ENCODE results near the gene GRK6. TPM values are rescaled to one million over a fixed set of nuclear protein-coding genes. Genes with fewer than 3 reads are reported as not detected.

The GRK6 gene
- total and polyA plus RNA-seq, 2 of the 4 experiments (the other 2 are of a cell fraction): 25.3 to 30.1 TPM

DNA sequence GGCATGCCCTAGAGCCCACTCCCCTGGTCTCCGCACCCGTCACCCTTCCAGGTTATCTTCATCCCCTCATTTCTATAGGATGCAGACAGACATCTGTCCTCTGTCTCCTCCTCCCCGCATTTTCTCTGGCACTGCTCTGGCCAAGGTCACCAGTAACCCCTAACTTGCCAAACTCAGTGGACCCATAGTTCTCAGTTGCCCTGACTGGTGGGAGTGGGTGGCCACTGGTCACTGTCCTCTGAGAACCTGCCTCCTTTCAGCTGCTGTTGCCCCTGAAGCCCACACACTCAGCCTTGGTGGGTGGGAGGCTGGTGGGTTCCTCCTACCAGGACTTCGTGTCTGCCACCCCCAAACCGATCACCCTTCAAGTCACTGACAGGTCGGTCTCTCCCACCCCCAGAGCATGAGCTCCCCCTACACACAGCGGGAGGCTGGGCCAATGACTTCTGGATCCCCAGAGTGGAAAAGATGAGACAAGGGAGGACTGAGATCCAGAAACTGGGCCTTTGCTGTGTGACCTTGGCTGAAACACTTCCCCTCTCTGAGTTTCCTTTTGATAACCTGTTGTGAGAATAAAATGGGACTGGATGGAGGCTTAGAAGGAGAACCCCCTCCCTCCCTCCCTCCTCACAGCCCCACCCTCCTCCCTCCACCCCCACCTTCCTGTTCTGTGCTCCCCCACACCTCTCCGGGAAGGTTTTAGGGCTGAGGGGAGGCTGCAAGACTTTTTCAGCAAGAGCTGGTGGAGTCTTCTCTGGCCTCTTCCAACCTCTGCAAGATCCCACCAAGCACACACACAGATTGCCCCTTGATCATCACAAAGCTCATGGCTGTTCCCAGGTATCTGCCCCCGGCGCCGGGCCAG lies 49.3 kb downstream of the GRK6 start:
- no peak overlapping the region for H4K91ac ChIP-seq (ENCODE audit: insufficient read depth, low read depth, low read length)
- no TSS peak for BruUV-seq (replicated peaks)
- ChIA-PET POLR2A (ENCODE audit: unreplicated experiment) (interaction anchor here (0.5 to 0.9 kb wide), 2 partner anchors 13 to 124 kb away, joined by 3 to 7 read pairs; partner anchors contain the start of gene LMAN2), CTCF (interaction anchor here (0.9 kb wide), 1 partner anchor 121 kb away, joined by 10 read pairs; no protein-coding TSS in a partner anchor)
- H3K4me3 ChIP-seq (ENCODE audit: insufficient read depth, low read depth, low read length): no peak overlapping the region
- H2BK15ac ChIP-seq (ENCODE audit: low read depth, low read length): no peak overlapping the region
- peak overlapping the region; percentile 8 for H2AK5ac ChIP-seq (ENCODE audit: low read depth, low read length)
- H3K36me3 ChIP-seq (ENCODE audit: control insufficient read depth, insufficient read depth, low read length): peaks cover 20% of the 10 kb centered on the region
- no peak overlapping the region for H3K27ac ChIP-seq (ENCODE audit: insufficient read depth, low read length)
- H3K4me1 ChIP-seq (ENCODE audit: control insufficient read depth, insufficient read depth, low read length): peaks cover 29% of the 10 kb centered on the region
- no peak for DNase-seq
- peak overlapping the region; percentile 64 for H2AFZ ChIP-seq (replicated peaks; ENCODE audit: low read length, poor library complexity)
- H2AK9ac ChIP-seq (replicated peaks; ENCODE audit: low read depth, low read length, poor library complexity): peak overlapping the region; percentile 82
- no peak overlapping the region for H2BK5ac ChIP-seq (ENCODE audit: low read depth, low read length, poor library complexity, severe bottlenecking)
- no peak overlapping the region for H3K4me2 ChIP-seq (ENCODE audit: low read depth, low read length)
- no peak for ATAC-seq (ENCODE audit: low read depth)
- H3K56ac ChIP-seq (ENCODE audit: extremely low read depth, insufficient read depth, low read length): no peak overlapping the region
- no peak overlapping the region for H3K18ac ChIP-seq (ENCODE audit: low read depth, low read length)
- no peak overlapping the region for H3K9ac ChIP-seq (ENCODE audit: low read depth, low read length)
- H3K4ac ChIP-seq (ENCODE audit: low read depth, low read length): 0 out of 2 replicates have a peak overlapping the region, but pooled peaks have one; percentile 4
- dilution Hi-C loops (cut with HindIII; ENCODE audit: low sequenced_read_pairs, unreplicated experiment): no loop called here
- H2BK120ac ChIP-seq (ENCODE audit: low read depth, low read length): no peak overlapping the region
- intact Hi-C loops (cut with micrococcal nuclease): no loop called here
- H3K27me3 ChIP-seq (ENCODE audit: control insufficient read depth, insufficient read depth, low read length): no peaks in the 10 kb centered on the region
- no peaks in the 10 kb centered on the region for H3K9me3 ChIP-seq (ENCODE audit: control insufficient read depth, insufficient read depth, low read length)
- WGBS, 2 experiments (ENCODE audit: extremely low coverage in 2 of 2, insufficient read length in 1 of 2): no CpG with 5 or more reads among the region's 11 CpGs
- peaks cover 0 to 23% of the 10 kb centered on the region in 2 experiments; a peak in 2 of 4 replicates for H3K79me1 ChIP-seq (ENCODE audit: low read depth in 1 of 2, low read length in 2 of 2)
- H3K9me1 ChIP-seq (ENCODE audit: insufficient read depth, low read length): peaks cover 17% of the 10 kb centered on the region
- H3K14ac ChIP-seq (replicated peaks; ENCODE audit: low read depth, low read length): no peak overlapping the region
- no peak overlapping the region for H4K8ac ChIP-seq (ENCODE audit: low read depth in 2 of 2, low read length in 2 of 2)
- TF ChIP-seq CHD1 (IDR thresholded peaks at IDR 0.05; ENCODE audit: low read depth, low read length): no peak
- TF ChIP-seq POLR2A (IDR thresholded peaks at IDR 0.05; ENCODE audit: low read depth, low read length): peak; percentile 31; the same call in 1 of the 2 replicates
- TF ChIP-seq RCOR1 (IDR thresholded peaks at IDR 0.05; ENCODE audit: insufficient replicate concordance, low read length): no peak
- no peak overlapping the region for H4K5ac ChIP-seq (ENCODE audit: low read depth, low read length)
- no peak overlapping the region for H3K23ac ChIP-seq (ENCODE audit: low read depth, low read length)
- peaks cover 49% of the 10 kb centered on the region for H4K20me1 ChIP-seq (ENCODE audit: insufficient read depth, low read length)
- H2BK20ac ChIP-seq (ENCODE audit: low read depth, low read length): no peak overlapping the region
- in situ Hi-C loops (cut with MboI; ENCODE audit: low sequenced_read_pairs): no loop called here
